GM19452 (cell line): ENCODE results near the gene EIF3L.
A peak's percentile ranks its signal among the peaks of the same experiment; 100 is the strongest.

ENCODE experiments used
- ATAC-seq: cut with Tn5 transposase; IDR thresholded peaks from one replicate; pipeline ENCODE4 v1.9.1; 2021; ENCODE audit not compliant: unreplicated experiment

The EIF3L gene

DNA sequence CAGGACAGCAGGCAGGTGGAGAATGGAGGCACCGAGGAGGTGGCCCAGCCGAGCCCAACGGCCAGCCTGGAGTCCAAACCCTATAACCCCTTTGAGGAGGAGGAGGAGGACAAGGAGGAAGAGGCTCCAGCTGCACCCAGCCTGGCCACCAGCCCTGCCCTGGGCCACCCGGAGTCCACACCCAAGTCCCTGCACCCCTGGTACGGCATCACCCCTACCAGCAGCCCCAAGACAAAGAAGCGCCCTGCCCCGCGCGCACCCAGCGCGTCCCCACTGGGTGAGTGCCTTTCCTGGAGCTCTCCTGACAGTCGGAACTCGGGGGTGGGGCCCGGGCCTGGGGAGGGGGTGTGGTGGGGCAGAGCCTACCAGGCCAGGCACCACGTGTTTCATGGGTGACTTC lies 76.5 kb downstream of the EIF3L start:
- ATAC-seq: no peak

DNA sequence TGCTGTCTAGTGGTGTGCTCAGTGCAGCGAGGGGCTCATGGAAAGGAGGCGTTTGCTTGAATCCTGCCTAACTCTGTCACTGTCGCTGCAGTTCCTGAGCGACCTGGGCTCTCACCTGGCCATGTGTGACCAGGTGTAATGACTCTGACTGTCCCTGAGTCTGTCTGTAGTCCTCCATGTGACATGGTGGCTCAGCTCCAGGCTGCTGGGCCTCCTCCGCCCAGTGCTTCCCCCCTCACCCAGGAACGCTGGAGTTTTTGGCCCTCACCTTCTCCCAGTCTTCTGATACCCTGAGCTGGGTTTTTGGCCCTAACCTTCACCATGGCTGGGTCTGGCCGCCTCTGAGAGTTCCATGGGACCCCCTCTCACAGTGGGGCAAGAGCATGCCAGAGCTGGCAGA lies 77.1 kb downstream of the EIF3L start:
- no peak for ATAC-seq

DNA sequence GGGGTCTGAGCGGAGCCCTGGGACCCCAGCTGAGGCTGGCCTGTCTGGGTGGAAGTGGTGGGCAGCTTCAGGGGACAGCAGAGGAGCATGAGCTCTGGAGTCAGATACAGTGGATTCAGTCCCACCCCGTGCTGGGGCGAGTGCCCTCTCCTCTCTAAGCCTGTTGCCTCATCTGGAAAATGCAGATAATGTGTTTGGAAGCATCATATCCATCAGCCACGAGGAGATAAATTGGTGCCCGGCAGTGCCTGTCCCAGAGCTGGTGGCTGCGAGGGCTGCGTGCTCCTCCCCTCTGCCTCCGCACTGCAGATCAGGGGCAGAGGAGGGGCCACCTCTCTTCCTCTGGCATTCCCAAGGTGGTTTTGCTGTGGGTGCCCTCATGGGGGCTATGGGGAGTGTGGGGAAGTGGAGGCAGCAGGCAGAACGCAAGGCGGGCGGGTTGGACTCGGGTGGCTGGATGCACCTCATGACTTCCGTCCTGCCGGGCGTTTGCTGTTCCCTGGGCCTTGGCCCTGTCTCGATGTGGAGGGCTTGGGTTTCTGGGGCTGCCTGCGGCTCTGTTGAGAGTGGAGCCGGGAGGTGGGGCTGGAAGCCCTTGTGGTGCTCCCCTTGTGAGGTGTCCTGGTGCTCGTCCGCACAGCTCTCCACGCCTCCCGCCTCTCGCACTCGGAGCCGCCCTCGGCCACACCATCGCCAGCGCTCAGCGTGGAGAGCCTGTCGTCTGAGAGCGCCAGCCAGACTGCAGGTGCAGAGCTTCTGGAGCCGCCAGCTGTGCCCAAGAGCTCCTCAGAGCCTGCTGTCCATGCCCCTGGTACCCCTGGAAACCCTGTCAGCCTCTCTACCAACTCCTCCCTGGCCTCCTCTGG lies 77.8 kb downstream of the EIF3L start:
- ATAC-seq: no peak

DNA sequence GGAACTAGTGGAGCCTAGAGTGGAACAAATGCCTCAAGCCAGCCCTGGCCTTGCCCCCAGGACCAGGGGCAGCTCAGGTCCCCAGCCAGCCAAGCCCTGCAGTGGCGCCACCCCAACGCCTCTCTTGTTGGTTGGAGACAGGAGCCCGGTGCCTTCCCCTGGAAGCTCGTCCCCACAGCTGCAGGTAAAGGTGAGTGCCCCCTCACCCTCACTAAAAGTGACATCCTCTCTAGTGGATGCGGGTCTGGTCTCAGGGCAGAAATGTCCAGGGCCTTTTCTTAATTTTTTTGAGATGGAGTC lies 78.4 kb downstream of the EIF3L start:
- no peak for ATAC-seq

DNA sequence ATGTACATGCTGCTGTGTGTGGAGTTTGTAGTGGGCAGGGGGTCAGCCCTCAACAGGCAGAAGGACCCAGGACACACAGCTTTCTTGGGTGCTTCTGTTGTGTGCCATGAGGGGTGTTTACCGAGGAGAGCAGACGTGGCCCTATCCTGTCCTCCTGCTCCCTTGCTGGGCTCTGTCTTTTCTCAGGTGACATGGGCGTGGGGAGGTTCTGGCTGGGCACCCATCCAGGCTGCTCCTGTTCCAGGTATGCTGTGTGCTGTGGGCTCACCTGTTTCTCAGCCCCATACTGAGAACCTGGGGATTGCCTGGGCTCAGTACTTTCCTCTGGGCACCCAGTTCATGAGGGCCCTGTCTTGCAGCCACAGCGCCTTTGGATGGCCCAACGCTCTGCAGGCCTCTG lies 80.2 kb downstream of the EIF3L start:
- ATAC-seq: no peak

DNA sequence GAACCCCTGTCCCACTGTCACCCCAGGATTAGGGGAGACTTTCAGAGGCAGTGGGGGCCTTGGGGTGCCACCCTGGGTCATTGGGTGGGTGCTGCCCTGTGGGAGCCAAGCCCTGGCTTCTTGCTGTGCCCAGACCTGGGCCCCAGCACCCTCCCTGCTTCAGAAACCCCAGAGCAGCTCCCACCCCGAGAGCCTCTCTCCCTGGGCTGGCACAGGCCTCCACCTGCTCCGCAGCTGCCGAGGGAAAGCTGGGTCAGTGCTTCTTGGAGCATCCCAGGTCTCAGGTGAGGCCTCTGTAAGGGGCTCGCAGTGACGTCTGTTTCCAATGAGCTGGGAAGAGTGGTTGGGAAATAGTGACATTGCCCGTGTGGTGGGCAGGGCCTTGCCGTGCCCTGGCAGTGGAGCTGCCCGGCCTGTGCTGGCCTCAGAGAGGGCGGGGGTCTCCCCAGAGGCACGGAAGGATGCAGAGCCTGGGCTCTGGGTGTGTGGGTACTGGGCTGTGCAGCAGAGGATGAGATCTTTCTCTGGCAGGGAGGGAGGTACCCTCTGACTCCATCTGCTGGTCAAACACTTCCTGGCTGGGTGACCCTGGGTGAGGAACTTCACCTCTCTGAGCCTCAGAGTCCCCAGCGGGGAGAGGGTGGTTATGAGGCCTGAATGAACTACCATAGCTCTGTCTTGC lies 81.2 kb downstream of the EIF3L start:
- no peak for ATAC-seq

DNA sequence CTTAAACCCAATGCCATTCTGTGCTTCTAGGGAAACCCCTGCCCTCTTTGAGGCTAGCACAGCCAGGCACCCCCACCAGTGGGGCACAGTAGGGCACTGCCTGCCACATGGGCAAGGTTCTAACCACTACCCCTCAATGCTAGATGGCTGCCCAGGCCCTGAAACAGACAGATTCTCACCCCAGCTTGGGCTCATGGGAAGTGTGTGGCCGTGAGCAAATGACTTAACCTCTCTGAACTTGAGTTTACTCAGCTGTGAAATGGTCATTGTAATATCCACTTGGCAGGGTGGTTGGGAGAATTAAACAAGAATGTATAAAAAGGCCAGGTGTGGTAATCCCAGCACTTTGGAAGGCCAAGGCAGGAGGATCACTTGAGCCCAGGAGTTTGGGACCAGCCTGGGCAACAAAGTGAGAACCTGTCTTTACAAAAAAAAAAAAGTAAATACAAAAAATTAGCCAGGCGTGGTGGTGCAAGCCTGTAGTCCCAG lies 81.8 kb downstream of the EIF3L start:
- ATAC-seq: no peak

DNA sequence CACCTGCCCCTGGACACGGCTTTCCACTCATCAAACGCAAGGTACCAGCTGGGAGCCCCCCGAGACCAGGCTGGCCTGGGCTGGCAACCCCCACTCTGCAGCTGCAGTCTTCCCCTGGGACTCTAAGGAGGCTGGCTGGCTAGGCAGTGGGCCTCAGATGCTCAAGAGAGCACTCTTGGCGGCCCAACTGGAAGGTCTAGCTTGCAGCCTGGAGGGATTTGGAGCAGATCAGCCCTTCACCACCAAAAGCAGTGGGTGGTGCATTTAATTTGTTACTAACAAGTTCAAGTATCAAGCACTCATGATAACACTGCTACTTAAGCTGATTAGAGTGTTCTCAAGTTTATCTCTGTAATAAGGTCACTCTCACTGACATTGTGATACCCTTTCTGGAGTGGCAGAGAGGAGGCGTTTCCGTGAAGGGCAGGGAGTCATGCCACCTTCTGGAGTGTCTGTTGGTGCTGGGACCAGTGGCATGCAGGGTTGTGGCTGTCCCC lies 82.7 kb downstream of the EIF3L start:
- no peak for ATAC-seq

GRCh38 chr22:37932401-37932800 lies 83.2 kb downstream of the EIF3L start:
- ATAC-seq: no peak

- no peak for ATAC-seq
These were observed 83.8 kb downstream of the EIF3L start for GRCh38 chr22:37932821-37933578.

DNA sequence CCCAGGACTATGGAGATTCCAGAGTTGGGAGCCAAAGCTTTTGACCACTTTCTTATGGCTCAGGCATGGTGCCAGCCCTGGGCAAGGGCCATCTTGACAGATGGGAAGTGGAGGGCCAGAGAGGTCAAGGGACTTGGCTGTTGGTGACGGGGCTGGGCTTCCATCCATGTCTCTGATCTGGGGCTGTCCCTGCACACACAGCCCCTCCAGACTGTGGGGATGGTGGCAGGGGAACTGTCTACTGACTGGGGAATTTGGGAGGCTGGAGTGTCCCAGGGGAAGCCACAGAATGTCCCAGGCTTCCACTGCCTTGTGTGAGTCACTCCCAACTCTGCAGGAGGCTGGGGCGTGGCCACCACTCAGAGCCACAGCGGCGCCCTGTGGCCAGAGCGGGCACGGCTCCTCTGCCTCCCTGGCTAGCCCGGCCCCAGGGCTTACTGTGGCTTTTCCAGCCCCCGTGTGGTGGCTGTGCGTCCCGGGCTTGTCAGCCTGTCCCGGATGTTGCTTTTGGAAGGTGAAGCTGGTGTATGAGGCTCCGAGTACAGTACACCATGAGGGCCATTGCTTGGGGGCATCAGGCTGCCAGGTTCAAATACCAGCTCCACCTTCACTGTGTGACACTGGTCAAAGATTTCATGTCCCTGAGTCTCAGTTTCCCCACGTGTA lies 84.6 kb downstream of the EIF3L start:
- ATAC-seq: peak; percentile 94
